GM19397 (cell line): ENCODE data around the gene UBTD1.
"Not testable (repeated sequence)": the region's sequence is repeated elsewhere in the genome, so short reads cannot be mapped to it uniquely, and the experiment has no call there.

Source experiments
- ATAC-seq: cut with Tn5 transposase; IDR thresholded peaks from one replicate; pipeline ENCODE4 v1.9.1; 2021; ENCODE audit warnings: mild to moderate bottlenecking, moderate library complexity; ENCODE audit not compliant: unreplicated experiment

Gene UBTD1

DNA sequence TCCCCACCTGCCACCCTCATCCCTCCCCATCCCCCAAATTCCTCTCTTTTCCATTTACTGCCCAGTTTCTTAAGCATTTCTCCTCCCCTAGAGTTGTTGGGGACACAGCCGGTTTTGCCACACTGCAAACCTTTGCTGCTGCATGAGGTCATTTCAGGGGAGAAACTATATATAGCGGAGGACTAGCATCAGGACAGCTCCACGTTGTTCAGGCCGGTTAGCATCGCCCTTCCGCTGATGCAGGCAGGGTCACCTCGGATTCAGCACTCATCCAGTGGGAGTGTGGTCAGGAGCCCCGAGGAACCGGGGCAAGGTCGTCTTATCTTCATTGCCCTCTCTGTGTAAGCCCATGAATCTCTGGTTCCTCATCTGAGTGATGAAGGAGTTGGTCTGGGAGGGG, 15.6 kb downstream of the UBTD1 start:
- ATAC-seq, result no peak

DNA sequence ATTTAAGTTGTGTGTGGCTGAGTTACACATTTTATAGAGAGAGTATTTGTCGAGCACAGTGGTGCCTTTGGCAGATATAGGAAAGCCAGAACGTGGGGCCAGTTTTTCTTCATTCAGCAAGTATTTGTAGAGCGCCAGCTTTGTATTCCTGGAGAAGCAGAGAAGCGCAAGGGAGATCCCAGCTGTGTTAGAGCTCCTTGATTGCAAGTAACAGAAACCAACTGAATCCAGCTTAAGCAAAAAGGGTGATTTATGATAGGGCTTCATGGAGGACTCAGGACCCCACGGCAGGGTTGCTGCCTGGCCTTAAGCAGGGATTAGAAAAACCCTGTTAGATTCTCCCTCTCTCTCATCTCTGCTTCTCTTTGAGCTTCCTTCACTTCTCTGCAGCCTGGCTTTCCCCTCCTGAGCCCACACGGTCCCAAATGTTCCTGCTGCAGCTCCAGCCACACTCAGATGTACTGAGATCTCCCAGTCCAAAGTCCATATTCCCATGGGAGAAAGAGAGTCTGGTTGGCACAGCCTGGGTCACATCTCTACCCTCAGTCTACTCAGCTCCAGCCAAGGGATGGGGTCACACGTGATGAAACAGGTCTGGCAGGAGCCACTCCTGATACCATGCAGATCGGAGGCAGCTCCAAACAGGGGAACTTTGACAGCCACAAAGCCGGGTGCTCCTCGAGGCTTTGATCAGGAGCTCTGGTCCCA, 16.7 kb downstream of the UBTD1 start:
- no peak for ATAC-seq

- ATAC-seq, result no peak
These were observed 18.5 kb downstream of the UBTD1 start for GRCh38 chr10:97517096-97517750.

GRCh38 chr10:97517778-97518300, 19.1 kb downstream of the UBTD1 start:
- no peak for ATAC-seq

- ATAC-seq, result no peak
These were observed 19.7 kb downstream of the UBTD1 start for GRCh38 chr10:97518301-97519043.

- ATAC-seq, result no peak
These were observed 20.6 kb downstream of the UBTD1 start for GRCh38 chr10:97519342-97519741.

- no peak for ATAC-seq
These were observed 21.8 kb downstream of the UBTD1 start for GRCh38 chr10:97520520-97520919.

DNA sequence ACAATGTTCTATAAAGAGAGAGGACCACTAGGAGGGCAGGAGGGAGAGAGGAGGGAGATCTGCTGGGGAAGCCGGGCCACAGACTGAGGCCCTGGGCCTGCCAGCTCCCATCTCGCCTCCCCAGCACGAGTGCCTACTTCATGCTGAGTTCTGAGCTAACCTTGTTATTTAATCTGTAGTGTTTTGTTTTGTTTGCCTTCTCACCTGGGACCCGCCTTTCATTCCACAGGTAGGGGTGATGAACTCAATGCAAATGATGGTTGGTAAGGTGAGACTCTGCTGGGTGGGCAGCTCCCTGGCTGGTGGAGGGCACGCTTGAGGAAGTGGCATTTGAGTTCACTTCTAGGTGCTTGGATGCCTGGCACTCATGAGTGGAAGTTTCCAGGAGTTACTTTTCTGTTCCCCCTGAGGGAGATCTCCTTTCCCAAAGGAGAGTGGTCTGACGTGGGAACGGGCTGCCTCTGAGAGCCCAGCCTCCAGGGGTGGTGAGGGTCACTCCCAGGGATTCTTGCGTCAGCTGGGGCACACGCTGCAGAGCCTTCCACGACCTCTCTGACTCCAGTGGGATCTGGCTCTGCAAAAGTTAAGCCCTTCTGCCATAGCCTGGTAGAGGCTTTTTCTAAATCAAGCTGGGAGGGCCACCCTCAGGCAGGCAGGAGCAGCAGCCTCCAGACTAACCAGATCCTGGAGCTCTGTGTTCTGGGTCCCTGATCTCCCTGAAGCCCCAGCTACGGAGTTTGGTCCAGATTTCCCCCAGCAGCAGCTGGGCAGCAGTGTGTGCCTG, 22.4 kb downstream of the UBTD1 start:
- ATAC-seq, result no peak

DNA sequence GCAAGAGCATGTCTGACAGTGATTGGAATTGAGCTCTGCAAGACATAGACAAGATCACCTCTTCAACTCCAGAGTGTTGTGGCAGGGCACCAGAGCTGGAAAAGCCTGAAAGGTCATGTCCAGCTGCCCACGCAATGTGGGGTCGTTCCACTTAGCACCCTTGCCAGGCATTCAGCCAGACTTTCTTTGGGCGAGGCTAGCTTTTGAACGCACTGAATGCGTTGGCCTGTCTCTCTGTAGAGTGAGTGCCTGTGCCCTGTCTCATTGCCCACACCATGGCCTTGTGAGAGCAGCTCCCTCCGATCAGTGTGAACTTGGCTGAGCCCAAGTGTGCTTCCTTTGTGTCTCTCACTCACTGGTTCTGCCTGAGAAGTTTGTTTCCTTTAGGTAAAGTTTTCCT, 23.3 kb downstream of the UBTD1 start:
- no peak for ATAC-seq

DNA sequence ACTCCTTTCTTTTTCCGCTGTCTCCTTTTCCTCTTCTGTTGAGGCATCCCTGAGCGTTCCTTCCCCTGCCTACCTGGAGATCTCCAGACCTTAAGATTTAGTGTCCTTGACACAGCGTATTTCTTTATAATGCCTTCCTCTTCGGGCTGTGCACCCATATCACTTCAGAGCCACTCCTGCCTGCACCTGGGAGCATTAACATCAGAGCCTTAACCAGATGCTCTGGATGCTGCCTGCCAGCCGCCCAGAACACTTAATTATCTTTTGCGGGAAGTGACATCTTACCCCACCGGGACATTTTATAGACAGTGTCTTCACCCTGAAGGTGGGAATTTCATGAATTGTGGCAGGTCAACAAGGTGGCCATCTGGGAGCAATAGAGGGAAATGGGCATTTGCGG, 24.2 kb downstream of the UBTD1 start:
- no peak for ATAC-seq

DNA sequence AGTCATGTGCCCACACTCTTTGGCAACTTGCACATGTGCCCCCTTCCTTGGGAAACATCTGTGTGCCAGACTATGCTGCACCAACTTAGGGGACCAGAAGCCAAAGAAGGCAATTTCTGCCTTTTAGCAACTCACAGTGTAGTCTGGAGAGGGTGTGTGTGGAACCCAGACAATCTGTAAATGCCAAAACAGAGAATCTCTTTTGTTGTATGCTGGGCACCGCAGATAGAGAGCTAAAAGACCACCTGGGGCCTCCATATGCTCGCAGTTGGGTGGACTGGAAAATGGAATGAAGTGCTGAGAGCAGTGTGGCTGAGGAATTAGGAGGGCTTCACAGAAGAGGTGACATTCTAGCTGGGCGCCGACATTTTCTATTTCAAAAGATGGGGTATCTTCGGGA, 26.4 kb downstream of the UBTD1 start:
- no peak for ATAC-seq

DNA sequence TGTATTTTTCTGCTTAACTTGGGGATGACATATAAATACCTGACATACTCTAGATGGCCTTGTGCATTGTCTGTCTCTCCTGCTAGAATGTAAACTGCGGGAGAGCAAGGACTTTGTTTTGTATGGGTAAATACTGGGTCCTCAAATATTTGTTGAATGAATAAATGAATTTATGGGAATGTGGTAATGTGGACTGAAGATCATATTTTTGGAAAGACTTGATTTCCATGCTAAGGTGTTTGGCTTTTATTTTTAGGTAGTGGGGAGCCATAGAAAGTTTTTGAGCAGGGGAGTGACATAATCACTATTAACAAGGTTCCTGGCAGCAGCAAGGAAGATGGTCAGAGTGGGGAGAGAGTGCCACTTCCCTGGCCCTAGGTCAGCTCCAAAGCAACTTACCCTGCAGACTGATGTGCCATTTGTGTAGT, 27.0 kb downstream of the UBTD1 start:
- no peak for ATAC-seq

GRCh38 chr10:97528876-97529275, 30.2 kb downstream of the UBTD1 start:
- not testable (repeated sequence) for ATAC-seq

- no peak for ATAC-seq
These were observed 31.2 kb downstream of the UBTD1 start for GRCh38 chr10:97529685-97530465.

- no peak for ATAC-seq
These were observed 32.8 kb downstream of the UBTD1 start for GRCh38 chr10:97531401-97531986.

DNA sequence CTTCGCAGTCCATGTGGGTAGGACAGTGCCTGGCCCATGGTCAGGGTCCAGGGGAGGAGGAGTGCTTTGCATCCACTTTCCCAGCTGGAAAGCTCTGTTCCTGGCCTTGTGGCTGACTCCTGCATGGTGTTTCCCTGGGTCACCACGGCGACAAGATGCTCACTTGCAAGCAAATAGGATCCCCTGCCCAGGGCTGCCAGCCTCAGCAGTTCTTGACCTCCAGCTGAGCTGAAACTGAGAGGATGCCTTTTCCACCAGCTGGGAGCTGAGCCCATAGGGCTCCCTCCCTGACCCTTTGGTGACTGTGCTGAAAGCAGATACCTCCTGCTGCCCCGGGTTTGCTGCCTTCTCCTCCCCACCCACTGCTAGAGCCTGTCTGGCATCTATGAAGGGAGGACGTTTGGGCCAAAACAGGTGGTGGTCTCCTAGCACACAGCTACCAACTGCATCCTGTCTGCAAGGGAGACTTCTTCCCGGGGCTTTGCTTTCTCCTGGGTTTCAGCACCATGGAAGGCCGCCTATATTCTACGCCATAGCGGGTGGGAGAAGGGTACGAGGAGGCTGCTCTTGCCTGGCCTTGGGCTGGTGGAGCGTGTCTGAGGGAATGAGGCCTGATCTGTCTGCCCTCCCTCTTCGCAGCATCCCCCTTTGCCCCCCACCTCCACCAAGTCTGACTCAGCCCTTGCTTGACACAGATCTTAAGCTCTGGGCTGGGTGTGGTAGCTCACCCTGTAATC, 34.4 kb downstream of the UBTD1 start:
- ATAC-seq, result no peak

- no peak for ATAC-seq
These were observed 35.2 kb downstream of the UBTD1 start for GRCh38 chr10:97533888-97534287.

- ATAC-seq, result no peak
These were observed 36.1 kb downstream of the UBTD1 start for GRCh38 chr10:97534746-97535367.
